ENCODE data around the gene RNFT1. TPM values are rescaled to one million over a fixed set of nuclear protein-coding genes. Genes with fewer than 3 reads are reported as not detected.
"Not testable (repeated sequence)": the region's sequence is repeated elsewhere in the genome, so short reads cannot be mapped to it uniquely, and the experiment has no call there.

The RNFT1 gene
- total RNA-seq, 1 experiment from 2014 or later: 15.0 TPM

DNA sequence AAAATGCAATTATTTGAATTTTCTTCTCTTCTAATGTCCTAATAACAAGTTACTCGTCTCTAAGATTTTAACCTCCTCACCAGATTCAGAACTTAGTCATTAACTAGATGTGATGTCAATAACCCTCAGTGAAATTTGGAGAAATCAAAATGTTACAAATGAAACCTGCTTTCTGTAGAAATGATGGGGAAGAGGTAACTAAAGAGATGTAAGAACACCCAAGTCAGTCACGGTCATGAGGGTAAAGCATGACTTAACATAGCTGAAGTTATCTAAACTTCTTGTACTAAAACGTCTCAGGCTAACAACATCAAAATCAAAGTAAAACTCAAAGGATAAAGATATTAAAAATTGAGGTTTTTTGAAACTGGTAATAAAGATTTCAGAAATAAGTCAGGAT is 9.7 kb downstream of the RNFT1 start:
- no peaks in the 10 kb centered on the region for H3K4me1 Mint-ChIP-seq (ENCODE audit: low read depth, unreplicated experiment)

DNA sequence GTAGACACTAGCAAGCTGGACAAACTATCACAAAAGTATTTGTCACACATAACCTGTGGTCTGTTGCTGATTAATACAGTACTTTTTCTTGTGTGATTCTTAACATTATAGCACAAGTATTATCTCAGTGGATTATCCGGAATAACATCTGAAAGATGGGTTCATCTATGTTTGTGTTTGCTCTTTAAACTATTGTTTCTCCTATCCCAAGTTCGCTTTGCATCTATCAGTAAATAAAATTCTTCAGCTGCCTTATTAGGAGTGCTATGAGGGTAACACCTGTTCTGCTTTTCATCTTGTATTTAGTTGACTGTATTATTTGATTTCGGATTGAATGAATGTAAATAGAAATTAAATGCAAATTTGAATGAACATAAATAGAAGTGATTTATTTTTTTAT is 14.5 kb downstream of the RNFT1 start:
- no peaks in the 10 kb centered on the region for H3K27me3 Mint-ChIP-seq (ENCODE audit: unreplicated experiment)
- BruUV-seq (replicated peaks): no TSS peak
- intact Hi-C loops (cut with micrococcal nuclease; ENCODE audit: unreplicated experiment): no loop called here
- H3K27ac Mint-ChIP-seq (ENCODE audit: unreplicated experiment): no peak overlapping the region
- no peak overlapping the region for H3K4me3 Mint-ChIP-seq (ENCODE audit: low read depth, unreplicated experiment)
- DNase-seq: no peak
- TF ChIP-seq, protein P1, sequence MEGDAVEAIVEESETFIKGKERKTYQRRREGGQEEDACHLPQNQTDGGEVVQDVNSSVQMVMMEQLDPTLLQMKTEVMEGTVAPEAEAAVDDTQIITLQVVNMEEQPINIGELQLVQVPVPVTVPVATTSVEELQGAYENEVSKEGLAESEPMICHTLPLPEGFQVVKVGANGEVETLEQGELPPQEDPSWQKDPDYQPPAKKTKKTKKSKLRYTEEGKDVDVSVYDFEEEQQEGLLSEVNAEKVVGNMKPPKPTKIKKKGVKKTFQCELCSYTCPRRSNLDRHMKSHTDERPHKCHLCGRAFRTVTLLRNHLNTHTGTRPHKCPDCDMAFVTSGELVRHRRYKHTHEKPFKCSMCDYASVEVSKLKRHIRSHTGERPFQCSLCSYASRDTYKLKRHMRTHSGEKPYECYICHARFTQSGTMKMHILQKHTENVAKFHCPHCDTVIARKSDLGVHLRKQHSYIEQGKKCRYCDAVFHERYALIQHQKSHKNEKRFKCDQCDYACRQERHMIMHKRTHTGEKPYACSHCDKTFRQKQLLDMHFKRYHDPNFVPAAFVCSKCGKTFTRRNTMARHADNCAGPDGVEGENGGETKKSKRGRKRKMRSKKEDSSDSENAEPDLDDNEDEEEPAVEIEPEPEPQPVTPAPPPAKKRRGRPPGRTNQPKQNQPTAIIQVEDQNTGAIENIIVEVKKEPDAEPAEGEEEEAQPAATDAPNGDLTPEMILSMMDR (IDR thresholded peaks at IDR 0.05; ENCODE audit: unreplicated experiment): no peak
- CTCF ChIA-PET: no interaction called here
- H3K4me1 Mint-ChIP-seq (ENCODE audit: low read depth, unreplicated experiment): no peaks in the 10 kb centered on the region
- peaks cover 7% of the 10 kb centered on the region for H3K36me3 Mint-ChIP-seq (ENCODE audit: insufficient read depth, unreplicated experiment)
- no peaks in the 10 kb centered on the region for H3K9me3 Mint-ChIP-seq (ENCODE audit: low read depth, unreplicated experiment)

More for the DNA sequence above, 9.7 kb downstream of the RNFT1 start:
- no TSS peak for BruUV-seq (replicated peaks)
- TF ChIP-seq, protein P1 (IDR thresholded peaks at IDR 0.05; ENCODE audit: unreplicated experiment): no peak
- CTCF ChIA-PET: no interaction called here
- no peak for DNase-seq
- Mint-ChIP-seq H3K27me3 (ENCODE audit: unreplicated experiment) (no peaks in the 10 kb centered on the region), H3K27ac (ENCODE audit: unreplicated experiment) (no peak overlapping the region), H3K9me3 (ENCODE audit: low read depth, unreplicated experiment) (no peaks in the 10 kb centered on the region), H3K36me3 (ENCODE audit: insufficient read depth, unreplicated experiment) (peaks cover 5% of the 10 kb centered on the region), H3K4me3 (ENCODE audit: low read depth, unreplicated experiment) (no peak overlapping the region)
- intact Hi-C loops (cut with micrococcal nuclease; ENCODE audit: unreplicated experiment): no loop called here

DNA sequence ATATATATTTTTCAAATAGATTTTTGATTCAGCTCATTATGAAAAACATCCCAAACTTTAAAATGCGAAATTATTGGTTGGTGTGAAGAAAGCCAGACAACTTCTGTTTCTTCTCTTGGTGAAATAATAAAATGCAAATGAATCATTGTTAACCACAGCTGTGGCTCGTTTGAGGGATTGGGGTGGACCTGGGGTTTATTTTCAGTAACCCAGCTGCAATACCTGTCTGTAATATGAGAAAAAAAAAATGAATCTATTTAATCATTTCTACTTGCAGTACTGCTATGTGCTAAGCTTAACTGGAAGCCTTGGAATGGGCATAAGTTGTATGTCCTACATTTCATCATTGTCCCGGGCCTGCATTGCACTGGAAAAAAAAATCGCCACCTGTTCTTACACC is 17.2 kb downstream of the RNFT1 start:
- BruUV-seq (replicated peaks); H3K27me3 Mint-ChIP-seq (ENCODE audit: unreplicated experiment); H3K4me1 Mint-ChIP-seq (ENCODE audit: low read depth, unreplicated experiment); H3K9me3 Mint-ChIP-seq (ENCODE audit: low read depth, unreplicated experiment); DNase-seq; H3K27ac Mint-ChIP-seq (ENCODE audit: unreplicated experiment); CTCF ChIA-PET; intact Hi-C loops (cut with micrococcal nuclease; ENCODE audit: unreplicated experiment); H3K4me3 Mint-ChIP-seq (ENCODE audit: low read depth, unreplicated experiment); H3K36me3 Mint-ChIP-seq (ENCODE audit: insufficient read depth, unreplicated experiment): not testable (repeated sequence)

DNA sequence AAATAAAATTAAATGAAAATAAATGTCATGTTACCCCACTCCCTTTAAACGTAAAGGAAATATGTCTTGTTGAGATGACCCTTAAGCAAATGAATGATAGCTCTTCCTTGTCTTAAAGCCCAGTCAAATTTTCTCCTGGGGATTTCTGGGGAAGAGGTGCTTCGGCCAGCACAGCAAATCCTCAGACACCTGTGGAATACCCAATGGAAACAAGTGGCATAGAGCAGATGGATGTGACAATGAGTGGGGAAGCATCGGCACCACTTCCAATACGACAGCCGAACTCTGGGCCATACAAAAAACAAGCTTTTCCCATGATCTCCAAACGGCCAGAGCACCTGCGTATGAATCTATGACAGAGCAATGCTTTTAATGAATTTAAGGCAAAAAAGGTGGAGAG is 18.1 kb downstream of the RNFT1 start:
- H3K27me3 Mint-ChIP-seq (ENCODE audit: unreplicated experiment); CTCF ChIA-PET; intact Hi-C loops (cut with micrococcal nuclease; ENCODE audit: unreplicated experiment); H3K9me3 Mint-ChIP-seq (ENCODE audit: low read depth, unreplicated experiment); H3K27ac Mint-ChIP-seq (ENCODE audit: unreplicated experiment); H3K36me3 Mint-ChIP-seq (ENCODE audit: insufficient read depth, unreplicated experiment); BruUV-seq (replicated peaks); DNase-seq; H3K4me1 Mint-ChIP-seq (ENCODE audit: low read depth, unreplicated experiment); H3K4me3 Mint-ChIP-seq (ENCODE audit: low read depth, unreplicated experiment): not testable (repeated sequence)

DNA sequence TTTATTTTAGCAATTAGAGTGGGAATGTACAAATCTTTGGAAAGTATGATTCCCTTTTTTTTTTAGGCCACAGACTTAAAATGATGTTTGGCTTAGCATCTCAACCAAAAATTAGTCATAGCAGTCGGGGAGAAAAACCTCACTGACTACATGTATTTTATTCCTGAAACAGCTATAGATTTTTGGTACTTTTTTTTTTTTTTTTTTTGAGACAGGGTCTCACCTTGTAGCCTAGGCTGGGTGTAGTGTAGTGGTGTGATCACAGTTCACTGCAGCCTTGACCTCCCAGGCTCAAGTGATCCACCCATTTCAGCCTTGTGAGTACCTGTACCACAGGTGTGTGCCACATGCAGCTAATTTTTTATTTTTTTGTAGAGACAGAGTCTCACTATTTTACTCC is 23.4 kb downstream of the RNFT1 start:
- TF ChIP-seq, protein P1 (IDR thresholded peaks at IDR 0.05; ENCODE audit: unreplicated experiment): no peak
- Mint-ChIP-seq H3K27ac (ENCODE audit: unreplicated experiment) (no peak overlapping the region), H3K27me3 (ENCODE audit: unreplicated experiment) (no peaks in the 10 kb centered on the region), H3K36me3 (ENCODE audit: insufficient read depth, unreplicated experiment) (peaks cover 26% of the 10 kb centered on the region), H3K9me3 (ENCODE audit: low read depth, unreplicated experiment) (no peaks in the 10 kb centered on the region), H3K4me3 (ENCODE audit: low read depth, unreplicated experiment) (no peak overlapping the region), H3K4me1 (ENCODE audit: low read depth, unreplicated experiment) (no peaks in the 10 kb centered on the region)
- no TSS peak for BruUV-seq (replicated peaks)
- CTCF ChIA-PET: no interaction called here
- intact Hi-C loops (cut with micrococcal nuclease; ENCODE audit: unreplicated experiment): no loop called here
- no peak for DNase-seq

DNA sequence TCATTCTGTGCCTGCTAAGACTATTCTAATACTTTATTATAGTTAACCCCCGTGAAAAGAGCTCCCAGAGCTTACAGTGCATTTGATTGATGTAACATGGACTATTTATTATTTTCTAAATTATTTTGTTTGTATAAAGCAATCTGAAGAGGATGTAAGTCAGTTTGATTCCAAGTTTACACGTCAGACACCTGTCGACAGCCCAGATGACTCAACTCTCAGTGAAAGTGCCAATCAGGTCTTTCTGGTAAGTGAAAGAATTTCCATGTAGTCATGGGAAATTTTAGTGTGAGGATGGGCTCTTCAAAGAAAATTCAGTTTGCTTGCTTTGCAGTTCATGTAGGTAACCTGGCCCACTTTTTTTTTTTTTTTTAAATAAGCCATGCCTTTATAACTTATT is 23.8 kb downstream of the RNFT1 start:
- H3K27me3 Mint-ChIP-seq (ENCODE audit: unreplicated experiment); BruUV-seq (replicated peaks); intact Hi-C loops (cut with micrococcal nuclease; ENCODE audit: unreplicated experiment); H3K27ac Mint-ChIP-seq (ENCODE audit: unreplicated experiment); H3K9me3 Mint-ChIP-seq (ENCODE audit: low read depth, unreplicated experiment); H3K4me1 Mint-ChIP-seq (ENCODE audit: low read depth, unreplicated experiment); H3K4me3 Mint-ChIP-seq (ENCODE audit: low read depth, unreplicated experiment); DNase-seq; CTCF ChIA-PET: not testable (repeated sequence)
- H3K36me3 Mint-ChIP-seq (ENCODE audit: insufficient read depth, unreplicated experiment): peaks cover 25% of the 10 kb centered on the region

DNA sequence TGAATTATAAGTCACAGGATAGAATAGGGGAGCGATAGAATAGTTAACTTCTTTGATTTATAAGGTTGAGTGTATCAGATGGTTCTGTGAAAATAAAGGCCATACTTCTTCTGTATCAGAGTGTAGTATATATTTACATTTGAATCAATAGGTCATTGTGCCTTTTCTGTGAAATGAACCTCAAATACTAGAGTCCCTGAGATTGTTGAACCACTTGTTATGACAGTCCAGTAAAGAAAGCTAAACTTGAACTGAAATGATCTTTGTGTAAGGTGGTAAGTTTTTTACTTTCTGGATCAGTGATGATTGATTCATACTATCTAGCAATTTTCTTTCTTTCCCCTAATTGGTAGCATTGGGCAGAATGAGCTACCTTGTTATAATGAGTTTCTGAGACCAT is 31.2 kb downstream of the RNFT1 start:
- H3K4me3 Mint-ChIP-seq (ENCODE audit: low read depth, unreplicated experiment); intact Hi-C loops (cut with micrococcal nuclease; ENCODE audit: unreplicated experiment); H3K27me3 Mint-ChIP-seq (ENCODE audit: unreplicated experiment); CTCF ChIA-PET; H3K27ac Mint-ChIP-seq (ENCODE audit: unreplicated experiment); BruUV-seq (replicated peaks); H3K9me3 Mint-ChIP-seq (ENCODE audit: low read depth, unreplicated experiment); H3K4me1 Mint-ChIP-seq (ENCODE audit: low read depth, unreplicated experiment); DNase-seq: not testable (repeated sequence)
- peaks cover 40% of the 10 kb centered on the region for H3K36me3 Mint-ChIP-seq (ENCODE audit: insufficient read depth, unreplicated experiment)

DNA sequence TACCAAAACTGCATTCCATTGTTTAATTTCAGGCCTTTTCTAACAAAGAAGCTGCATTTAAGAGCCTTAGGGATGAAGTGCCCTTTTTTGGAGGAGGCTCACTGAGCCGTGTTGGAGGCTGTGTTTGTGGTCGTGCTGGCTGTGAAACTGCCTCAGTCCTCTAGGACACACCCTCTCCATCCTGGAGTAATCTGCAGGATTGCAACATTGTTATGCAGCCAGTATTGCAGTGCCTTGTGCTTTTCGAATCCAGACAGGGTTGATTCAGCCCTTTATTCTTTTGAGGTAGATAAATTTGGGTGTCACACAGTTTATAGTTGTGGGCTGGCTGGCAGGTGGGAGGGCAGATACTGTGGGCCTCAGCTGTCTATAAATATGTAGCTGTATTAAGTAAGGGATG is 33.8 kb downstream of the RNFT1 start:
- intact Hi-C loops (cut with micrococcal nuclease; ENCODE audit: unreplicated experiment); H3K27ac Mint-ChIP-seq (ENCODE audit: unreplicated experiment); DNase-seq; BruUV-seq (replicated peaks); H3K4me3 Mint-ChIP-seq (ENCODE audit: low read depth, unreplicated experiment); H3K27me3 Mint-ChIP-seq (ENCODE audit: unreplicated experiment); CTCF ChIA-PET; H3K9me3 Mint-ChIP-seq (ENCODE audit: low read depth, unreplicated experiment); H3K4me1 Mint-ChIP-seq (ENCODE audit: low read depth, unreplicated experiment): not testable (repeated sequence)
- H3K36me3 Mint-ChIP-seq (ENCODE audit: insufficient read depth, unreplicated experiment): peaks cover 20% of the 10 kb centered on the region

All from Calu3 (cell line).